ENCODE results near the gene BEAN1. TPM values are rescaled to one million over a fixed set of nuclear protein-coding genes. Genes with fewer than 3 reads are reported as not detected.

Gene BEAN1
- total RNA-seq, 4 donors from 2014 or later: 0.23 to 1.8 (median 0.76) TPM; not detected in 1

- DNase-seq: no peak
- no peaks in the 10 kb centered on the region for H3K36me3 ChIP-seq
- WGBS, 2 donors: 82% methylated on average over 8 of the region's 8 CpGs
- H3K4me3 ChIP-seq: no peak overlapping the region
- TF ChIP-seq CTCF (IDR thresholded peaks at IDR 0.05) (no peak), POLR2A (IDR thresholded peaks at IDR 0.05) (no peak)
- intact Hi-C loops (cut with DNase I): no loop called here
- H3K27me3 ChIP-seq: peaks cover 0 to 55% (median 7%) of the 10 kb centered on the region in 4 donors
- no peaks in the 10 kb centered on the region for H3K9me3 ChIP-seq
- H3K27ac ChIP-seq: no peak overlapping the region
- H3K4me1 ChIP-seq: peaks cover 4 to 17% (median 11%) of the 10 kb centered on the region in 3 donors
Observed at GRCh38 chr16:66431760-66432159, 4.7 kb downstream of the BEAN1 start.

- Histone ChIP-seq H3K27me3 (peaks cover 0 to 50% (median 7%) of the 10 kb centered on the region in 4 donors), H3K4me1 (peaks cover 3 to 13% (median 7%) of the 10 kb centered on the region in 3 donors), H3K36me3 (no peaks in the 10 kb centered on the region), H3K9me3 (no peaks in the 10 kb centered on the region), H3K4me3 (no peak overlapping the region), H3K27ac (no peak overlapping the region)
- no peak for DNase-seq
- no peak for TF ChIP-seq CTCF (IDR thresholded peaks at IDR 0.05)
- no peak for TF ChIP-seq POLR2A (IDR thresholded peaks at IDR 0.05)
- intact Hi-C loops (cut with DNase I): no loop called here
- 75 to 81% methylated on average over 4 to 5 of the region's 5 CpGs for WGBS, 2 donors
Observed at GRCh38 chr16:66432429-66432828, 5.3 kb downstream of the BEAN1 start.

GRCh38 chr16:66434619-66435430, 7.7 kb downstream of the BEAN1 start:
- WGBS, 2 donors: 69 to 83% methylated on average over 1 to 8 of the region's 9 CpGs
- Histone ChIP-seq H3K36me3 (no peaks in the 10 kb centered on the region), H3K27ac (no peak overlapping the region), H3K9me3 (no peaks in the 10 kb centered on the region), H3K27me3 (peaks cover 0 to 32% (median 2%) of the 10 kb centered on the region in 4 donors), H3K4me3 (no peak overlapping the region), H3K4me1 (no peaks in the 10 kb centered on the region)
- intact Hi-C loops (cut with DNase I): no loop called here
- no peak for DNase-seq
- TF ChIP-seq POLR2A (IDR thresholded peaks at IDR 0.05) (no peak), CTCF (IDR thresholded peaks at IDR 0.05) (no peak)

- Histone ChIP-seq H3K4me3 (no peak overlapping the region), H3K4me1 (no peaks in the 10 kb centered on the region), H3K9me3 (no peaks in the 10 kb centered on the region), H3K27ac (no peak overlapping the region), H3K27me3 (peaks cover 0 to 33% (median 2%) of the 10 kb centered on the region in 4 donors), H3K36me3 (no peaks in the 10 kb centered on the region)
- TF ChIP-seq CTCF (IDR thresholded peaks at IDR 0.05) (no peak), POLR2A (IDR thresholded peaks at IDR 0.05) (no peak)
- intact Hi-C loops (cut with DNase I): no loop called here
- no peak for DNase-seq
- 91 to 100% methylated on average over 1 of the region's 1 CpG for WGBS, 2 donors
Observed at GRCh38 chr16:66435896-66436295, 8.8 kb downstream of the BEAN1 start.

GRCh38 chr16:66437391-66437945, 10.4 kb downstream of the BEAN1 start:
- intact Hi-C loops (cut with DNase I): no loop called here
- H3K9me3 ChIP-seq: no peaks in the 10 kb centered on the region
- no peak overlapping the region for H3K4me3 ChIP-seq
- no peak for DNase-seq
- H3K36me3 ChIP-seq: no peaks in the 10 kb centered on the region
- TF ChIP-seq CTCF (IDR thresholded peaks at IDR 0.05): no peak
- peaks cover 0 to 31% (median 0%) of the 10 kb centered on the region in 4 donors for H3K27me3 ChIP-seq
- WGBS, 2 donors: 62% methylated on average over 5 of the region's 15 CpGs; no CpG with 5 or more reads in 1 of the 2 donors
- no peak overlapping the region for H3K27ac ChIP-seq
- no peaks in the 10 kb centered on the region for H3K4me1 ChIP-seq

Measured in esophagus squamous epithelium (tissue), 5 donors.